GM12891 (cell line): ENCODE measurements around the gene PSMD7.

Source experiments
- POLR2A ChIP-seq: IDR thresholded peaks from 2 replicates; pipeline ENCODE4 v1.6.1; 2011; ENCODE audit warnings: low read depth, low read length, control low read depth
- POLR2AphosphoS5 ChIP-seq: IDR thresholded peaks from 2 replicates; pipeline ENCODE4 v1.6.1; 2011; ENCODE audit warnings: low read depth, low read length, control low read depth
- POU2F2 ChIP-seq: IDR thresholded peaks from 2 replicates; pipeline ENCODE4 v1.6.1; 2011; ENCODE audit warnings: low read depth, mild to moderate bottlenecking, control low read depth, low read length, moderate library complexity
- SPI1 ChIP-seq: IDR thresholded peaks from 2 replicates; pipeline ENCODE4 v1.6.1; 2011; ENCODE audit warnings: low read depth, low read length, control low read depth
- TAF1 ChIP-seq: IDR thresholded peaks from 2 replicates; pipeline ENCODE4 v1.6.1; 2011; ENCODE audit warnings: low read depth, low read length, control low read depth

GRCh38 chr16:74315059-74315458 lies 18.4 kb downstream of the PSMD7 start:
- TF ChIP-seq POLR2AphosphoS5 = no peak
- TF ChIP-seq POLR2A = no peak
- no peak for TF ChIP-seq TAF1
- TF ChIP-seq POU2F2 = no peak
- no peak for TF ChIP-seq SPI1
